GM12892 (cell line): ENCODE results near the gene SZRD1.

ENCODE experiments used
- POLR2A ChIP-seq: IDR thresholded peaks from 2 replicates; pipeline ENCODE4 v1.6.1; 2011; ENCODE audit warnings: low read depth, low read length, control low read depth
- POLR2AphosphoS5 ChIP-seq: IDR thresholded peaks from 2 replicates; pipeline ENCODE4 v1.6.1; 2011; ENCODE audit warnings: low read depth, low read length, control low read depth
- TAF1 ChIP-seq: IDR thresholded peaks from 2 replicates; pipeline ENCODE4 v1.6.1; 2011; ENCODE audit warnings: low read depth, mild to moderate bottlenecking, control low read depth, low read length, borderline replicate concordance

DNA sequence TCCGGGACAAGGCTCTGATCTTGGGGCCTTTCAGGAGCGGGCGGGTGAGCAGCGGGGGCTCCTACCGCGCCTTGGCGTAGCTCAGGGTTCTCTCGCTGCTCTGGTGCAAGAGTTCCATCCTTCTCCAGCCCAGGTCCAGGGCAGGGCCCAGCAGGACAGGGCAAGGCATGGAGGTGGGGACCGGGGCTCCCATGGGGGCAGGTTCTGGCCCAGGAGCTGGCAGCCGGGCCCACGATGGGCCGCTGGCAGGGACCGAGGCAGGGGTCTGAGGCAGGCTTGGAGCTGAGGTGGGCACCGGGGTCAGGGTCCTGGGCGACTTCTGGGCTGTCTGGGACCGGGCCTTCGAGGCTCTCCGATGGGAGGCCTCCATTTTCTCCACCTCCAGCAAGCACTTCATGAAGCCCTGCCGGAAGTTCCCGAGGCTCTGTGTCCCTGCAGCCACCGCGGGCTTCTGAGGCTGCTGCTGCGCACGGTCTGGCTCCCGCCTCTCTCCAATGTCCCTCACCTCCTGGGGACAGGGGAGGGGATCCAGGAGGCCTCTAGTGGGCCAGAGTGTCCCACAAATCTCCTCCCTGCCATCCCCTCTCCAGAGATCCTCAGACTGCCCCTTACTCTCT, 42.6 kb downstream of the SZRD1 start:
- TF ChIP-seq POLR2A = no peak
- no peak for TF ChIP-seq POLR2AphosphoS5
- TF ChIP-seq TAF1 = no peak
